HepG2 (cell line): Measurements from ENCODE around the gene DCAF7. TPM values are rescaled to one million over a fixed set of nuclear protein-coding genes. Genes with fewer than 3 reads are reported as not detected.
A peak's percentile ranks its signal among the peaks of the same experiment; 100 is the strongest.

Source experiments
- ARNT ChIP-seq: fragments of 450-650 bp; IDR thresholded peaks from 2 replicates; pipeline ENCODE4 v1.6.1; 2017
- CBX1 ChIP-seq: IDR thresholded peaks from one replicate; pipeline ENCODE4 v1.6.1; 2016; ENCODE audit warnings: antibody characterized with exemption, low read depth
- ESRRA ChIP-seq: sonication (generic); formaldehyde crosslinking; IDR thresholded peaks from 2 replicates; pipeline ENCODE4 v1.5.1; 2020; ENCODE audit warnings: mild to moderate bottlenecking, low read depth, missing genetic modification reagents
- GMEB1 ChIP-seq: sonication (generic); formaldehyde crosslinking; IDR thresholded peaks from 2 replicates; pipeline ENCODE4 v1.5.1; 2020; ENCODE audit warnings: missing genetic modification reagents, mild to moderate bottlenecking, borderline replicate concordance
- GPBP1L1 ChIP-seq: sonication (generic); formaldehyde crosslinking; IDR thresholded peaks from 2 replicates; pipeline ENCODE4 v1.5.0; 2020; ENCODE audit warnings: mild to moderate bottlenecking, missing genetic modification reagents
- KLF15 ChIP-seq: sonication (generic); formaldehyde crosslinking; IDR thresholded peaks from 2 replicates; pipeline ENCODE4 v1.8.1; 2023; ENCODE audit warnings: borderline replicate concordance, mild to moderate bottlenecking, inconsistent platforms, missing genetic modification reagents, mixed read lengths
- KMT2B ChIP-seq: IDR thresholded peaks from 2 replicates; pipeline ENCODE4 v1.6.1; 2016; ENCODE audit warnings: missing genetic modification reagents, missing compliant biosample characterization
- PBX2 ChIP-seq: IDR thresholded peaks from 2 replicates; pipeline ENCODE4 v1.6.1; 2016; ENCODE audit warnings: control low read depth
- POLR2AphosphoS2 ChIP-seq: IDR thresholded peaks from 2 replicates; pipeline ENCODE4 v1.6.1; 2011; ENCODE audit warnings: low read depth, low read length, improper control_type of control experiment
- SNAPC2 ChIP-seq: sonication (generic); formaldehyde crosslinking; IDR thresholded peaks from 2 replicates; pipeline ENCODE4 v1.8.1; 2022; ENCODE audit warnings: mild to moderate bottlenecking, missing genetic modification reagents
- TFAP4 ChIP-seq: sonication (generic); IDR thresholded peaks from 2 replicates; pipeline ENCODE4 v1.6.1; 2016; ENCODE audit warnings: low read depth, borderline replicate concordance
- TP53 ChIP-seq: sonication (generic); formaldehyde crosslinking; conservative IDR thresholded peaks from 2 replicates; pipeline ENCODE4 v1.4.0; 2020; ENCODE audit warnings: missing genetic modification reagents
- ZNF382 ChIP-seq: sonication (generic); formaldehyde crosslinking; IDR thresholded peaks from 2 replicates; pipeline ENCODE4 v1.5.0; 2020; ENCODE audit warnings: missing genetic modification reagents, mild to moderate bottlenecking, borderline replicate concordance
- ZNF383 ChIP-seq: sonication (generic); formaldehyde crosslinking; IDR thresholded peaks from 2 replicates; pipeline ENCODE4 v1.4.0; 2020; ENCODE audit warnings: missing genetic modification reagents, mild to moderate bottlenecking, borderline replicate concordance
- ZNF558 ChIP-seq: sonication (generic); formaldehyde crosslinking; IDR thresholded peaks from 2 replicates; pipeline ENCODE4 v1.9.0; 2022; ENCODE audit warnings: mild to moderate bottlenecking, missing genetic modification reagents, borderline replicate concordance
- ZNF773 ChIP-seq: sonication (generic); formaldehyde crosslinking; IDR thresholded peaks from 2 replicates; pipeline ENCODE4 v1.4.0; 2020; ENCODE audit warnings: missing genetic modification reagents, borderline replicate concordance
- ZSCAN21 ChIP-seq: sonication (generic); formaldehyde crosslinking; IDR thresholded peaks from 2 replicates; pipeline ENCODE4 v1.8.0; 2022; ENCODE audit warnings: mild to moderate bottlenecking, missing genetic modification reagents, moderate library complexity, borderline replicate concordance
- polyA plus RNA-seq, 8 experiments: library from polyadenylated mRNA; depleted of rRNA in 3 of 8; stranded (reverse) in 7 of 8; unstranded in 1 of 8; fragments of >200 nt; fragmentation: Illumina TruSeq in 4 of 8; extraction: Trizol in 4 of 8; gene quantifications; 2 replicates each; pipeline versions ENCODE4 v1.2.1 to v1.2.3, GENCODE V29; 2011 to 2016; ENCODE audit warnings: low read depth in 4 of 8, missing spikeins in 1 of 8, mixed read lengths in 1 of 8; ENCODE audit not compliant: insufficient read depth in 1 of 8
- total RNA-seq, 5 experiments: library from RNA; depleted of rRNA; stranded (reverse); fragments of >200 nt; fragmentation: Illumina TruSeq; extraction: Trizol; gene quantifications; 2 replicates each; pipeline ENCODE4 v1.2.3, GENCODE V29; 2016; ENCODE audit warnings: low read depth in 1 of 5
- TF ChIP-seq, protein P1 (sequence below): sonication (generic); formaldehyde crosslinking; IDR thresholded peaks from 2 replicates; pipeline ENCODE4 v1.4.0; 2020; ENCODE audit warnings: mild to moderate bottlenecking, missing genetic modification reagents, borderline replicate concordance
- TF ChIP-seq, protein P2 (sequence below): sonication (generic); formaldehyde crosslinking; conservative IDR thresholded peaks from 2 replicates; pipeline ENCODE4 v1.4.0; 2020; ENCODE audit warnings: missing genetic modification reagents

Gene DCAF7
- total and polyA plus RNA-seq, 2 of the 13 experiments (the other 11 are each of a cell fraction or from before 2014, with no cell fraction given) = 55.2 to 73.4 TPM

- TF ChIP-seq KLF15 (no peak), POLR2AphosphoS2 (no peak), CBX1 (no peak), ZNF773 (CRISPR knock-in tag) (no peak), GMEB1 (no peak), ZNF383 (no peak), ESRRA (no peak), SNAPC2 (CRISPR knock-in tag) (no peak), TP53 (CRISPR knock-in tag) (no peak), ZNF382 (CRISPR knock-in tag) (no peak), ZNF558 (CRISPR knock-in tag) (no peak), ARNT (no peak), GPBP1L1 (CRISPR knock-in tag) (no peak), PBX2 (no peak), ZSCAN21 (CRISPR knock-in tag) (0 out of 2 replicates have a peak, but pooled peaks have one; percentile 11), KMT2B (CRISPR knock-in tag) (no peak), TFAP4 (peak; percentile 36; the same call in 1 of the 2 replicates)
- TF ChIP-seq, protein P1, sequence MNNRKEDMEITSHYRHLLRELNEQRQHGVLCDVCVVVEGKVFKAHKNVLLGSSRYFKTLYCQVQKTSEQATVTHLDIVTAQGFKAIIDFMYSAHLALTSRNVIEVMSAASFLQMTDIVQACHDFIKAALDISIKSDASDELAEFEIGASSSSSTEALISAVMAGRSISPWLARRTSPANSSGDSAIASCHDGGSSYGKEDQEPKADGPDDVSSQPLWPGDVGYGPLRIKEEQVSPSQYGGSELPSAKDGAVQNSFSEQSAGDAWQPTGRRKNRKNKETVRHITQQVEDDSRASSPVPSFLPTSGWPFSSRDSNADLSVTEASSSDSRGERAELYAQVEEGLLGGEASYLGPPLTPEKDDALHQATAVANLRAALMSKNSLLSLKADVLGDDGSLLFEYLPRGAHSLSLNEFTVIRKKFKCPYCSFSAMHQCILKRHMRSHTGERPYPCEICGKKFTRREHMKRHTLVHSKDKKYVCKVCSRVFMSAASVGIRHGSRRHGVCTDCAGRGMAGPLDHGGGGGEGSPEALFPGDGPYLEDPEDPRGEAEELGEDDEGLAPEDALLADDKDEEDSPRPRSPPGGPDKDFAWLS (CRISPR knock-in tag) = no peak
- TF ChIP-seq, protein P2, sequence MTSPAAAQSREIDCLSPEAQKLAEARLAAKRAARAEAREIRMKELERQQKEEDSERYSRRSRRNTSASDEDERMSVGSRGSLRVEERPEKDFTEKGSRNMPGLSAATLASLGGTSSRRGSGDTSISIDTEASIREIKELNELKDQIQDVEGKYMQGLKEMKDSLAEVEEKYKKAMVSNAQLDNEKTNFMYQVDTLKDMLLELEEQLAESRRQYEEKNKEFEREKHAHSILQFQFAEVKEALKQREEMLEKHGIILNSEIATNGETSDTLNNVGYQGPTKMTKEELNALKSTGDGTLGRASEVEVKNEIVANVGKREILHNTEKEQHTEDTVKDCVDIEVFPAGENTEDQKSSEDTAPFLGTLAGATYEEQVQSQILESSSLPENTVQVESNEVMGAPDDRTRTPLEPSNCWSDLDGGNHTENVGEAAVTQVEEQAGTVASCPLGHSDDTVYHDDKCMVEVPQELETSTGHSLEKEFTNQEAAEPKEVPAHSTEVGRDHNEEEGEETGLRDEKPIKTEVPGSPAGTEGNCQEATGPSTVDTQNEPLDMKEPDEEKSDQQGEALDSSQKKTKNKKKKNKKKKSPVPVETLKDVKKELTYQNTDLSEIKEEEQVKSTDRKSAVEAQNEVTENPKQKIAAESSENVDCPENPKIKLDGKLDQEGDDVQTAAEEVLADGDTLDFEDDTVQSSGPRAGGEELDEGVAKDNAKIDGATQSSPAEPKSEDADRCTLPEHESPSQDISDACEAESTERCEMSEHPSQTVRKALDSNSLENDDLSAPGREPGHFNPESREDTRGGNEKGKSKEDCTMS (CRISPR knock-in tag) = no peak
Measured at GRCh38 chr17:63601439-63602371, 51.4 kb downstream of the DCAF7 start (continued).
